Gastroesophageal sphincter (tissue), 4 donors: ENCODE measurements around the gene L3MBTL4. TPM values are rescaled to one million over a fixed set of nuclear protein-coding genes. Genes with fewer than 3 reads are reported as not detected.

Source experiments
- ATAC-seq: fragments of 150-250 bp; one replicate; pipeline ENCODE4 v1.9.1; 2016; ENCODE audit warnings: mild to moderate bottlenecking, moderate library complexity
- H3K27ac ChIP-seq, 4 donors: fragments of 200-600 bp; sonication (generic) in 3 of 4; 1 replicate in 3 of 4; 2 replicates in 1 of 4; pipeline ENCODE4 v1.5.1; 2016 to 2019
- H3K27me3 ChIP-seq: fragments of 200-600 bp; sonication (generic); one replicate; pipeline ENCODE4 v1.5.1; 2019
- H3K36me3 ChIP-seq, 2 donors: fragments of 200-600 bp; sonication (generic); one replicate each; pipeline ENCODE4 v1.5.1; 2019; ENCODE audit warnings: control low read depth in 1 of 2
- H3K4me1 ChIP-seq, 3 donors: fragments of 200-600 bp; sonication (generic); 1 replicate in 2 of 3; 2 replicates in 1 of 3; pipeline ENCODE4 v1.5.1; 2016 to 2019; ENCODE audit warnings: control low read depth in 2 of 3
- H3K4me3 ChIP-seq, 2 donors: fragments of 200-600 bp; sonication (generic); one replicate each; pipeline ENCODE4 v1.5.1; 2019; ENCODE audit warnings: mild to moderate bottlenecking in 1 of 2, moderate library complexity in 1 of 2
- H3K9me3 ChIP-seq, 3 donors: fragments of 200-600 bp; sonication (generic); one replicate each; pipeline ENCODE4 v1.5.1; 2017 to 2019; ENCODE audit warnings: control low read depth in 2 of 3
- CTCF ChIP-seq, 4 experiments: fragments of 200-600 bp in 2 of 4; fragments of 450-650 bp in 2 of 4; sonication (generic) in 1 of 4; IDR thresholded peaks; one replicate each; pipeline ENCODE4 v1.5.1; 2017 to 2019; ENCODE audit warnings: antibody characterized with exemption in 4 of 4, mild to moderate bottlenecking in 2 of 4, moderate library complexity in 2 of 4
- EP300 ChIP-seq: sonication (generic); formaldehyde crosslinking; IDR thresholded peaks from one replicate; pipeline ENCODE4 v1.6.1; 2017; ENCODE audit warnings: antibody characterized with exemption, mild to moderate bottlenecking
- POLR2A ChIP-seq, 2 donors: fragments of 450-650 bp; IDR thresholded peaks; one replicate each; pipeline ENCODE4 v1.6.1; 2017; ENCODE audit warnings: antibody characterized with exemption in 2 of 2, mild to moderate bottlenecking in 2 of 2, moderate library complexity in 1 of 2
- POLR2AphosphoS5 ChIP-seq: sonication (generic); formaldehyde crosslinking; IDR thresholded peaks from one replicate; pipeline ENCODE4 v1.6.1; 2017; ENCODE audit warnings: antibody characterized with exemption
- WGBS, 2 donors: methylation state at CpG; one replicate each; pipeline ENCODE4 v1.1.5; 2018; ENCODE audit warnings: low coverage in 1 of 2; 5-methylcytosine and 5-hydroxymethylcytosine counted together
- total RNA-seq, 4 donors: library from RNA; depleted of rRNA; stranded (reverse); fragments of >200 nt; gene quantifications; one replicate each; pipeline ENCODE4 v1.1.0, GENCODE V29; 2016

The L3MBTL4 gene
- total RNA-seq, 4 donors from 2014 or later, result 0.46 to 8.1 (median 4.9) TPM

GRCh38 chr18:6357668-6358067, 57.0 kb downstream of the L3MBTL4 start:
- TF ChIP-seq POLR2A (IDR thresholded peaks at IDR 0.05) (no peak), POLR2AphosphoS5 (no peak)
- WGBS, 2 donors, result 68 to 72% methylated on average over 5 of the region's 5 CpGs
- Histone ChIP-seq H3K27me3 (no peaks in the 10 kb centered on the region), H3K4me3 (no peak overlapping the region), H3K4me1 (no peaks in the 10 kb centered on the region), H3K36me3 (no peaks in the 10 kb centered on the region), H3K9me3 (no peaks in the 10 kb centered on the region), H3K27ac (no peak overlapping the region)
- ATAC-seq, result no peak

- 83 to 85% methylated on average over 7 to 9 of the region's 9 CpGs for WGBS, 2 donors
- no peaks in the 10 kb centered on the region for H3K9me3 ChIP-seq
- no peak overlapping the region for H3K27ac ChIP-seq
- H3K36me3 ChIP-seq, result no peaks in the 10 kb centered on the region
- no peak overlapping the region for H3K4me3 ChIP-seq
- H3K4me1 ChIP-seq, result no peaks in the 10 kb centered on the region
- H3K27me3 ChIP-seq, result no peaks in the 10 kb centered on the region
- TF ChIP-seq POLR2AphosphoS5, result no peak
- TF ChIP-seq EP300, result no peak
- no peak for TF ChIP-seq CTCF (IDR thresholded peaks at IDR 0.05)
- no peak for TF ChIP-seq POLR2A (IDR thresholded peaks at IDR 0.05)
- ATAC-seq, result no peak
Measured at GRCh38 chr18:6355789-6356589, 58.7 kb downstream of the L3MBTL4 start.

GRCh38 chr18:6352275-6352674, 62.4 kb downstream of the L3MBTL4 start:
- Histone ChIP-seq H3K27me3 (no peaks in the 10 kb centered on the region), H3K9me3 (peaks cover 0 to 6% (median 0%) of the 10 kb centered on the region in 3 donors), H3K4me1 (no peaks in the 10 kb centered on the region), H3K36me3 (no peaks in the 10 kb centered on the region), H3K4me3 (no peak overlapping the region), H3K27ac (no peak overlapping the region)
- no peak for ATAC-seq
- TF ChIP-seq EP300, result no peak
- TF ChIP-seq CTCF (IDR thresholded peaks at IDR 0.05), result no peak
- no peak for TF ChIP-seq POLR2A (IDR thresholded peaks at IDR 0.05)
- TF ChIP-seq POLR2AphosphoS5, result no peak

- no peak for ATAC-seq
- Histone ChIP-seq H3K9me3 (peaks cover 0 to 20% (median 0%) of the 10 kb centered on the region in 3 donors), H3K36me3 (no peaks in the 10 kb centered on the region), H3K27ac (no peak overlapping the region), H3K4me3 (no peak overlapping the region), H3K27me3 (no peaks in the 10 kb centered on the region), H3K4me1 (no peaks in the 10 kb centered on the region)
- TF ChIP-seq POLR2AphosphoS5 (no peak), CTCF (IDR thresholded peaks at IDR 0.05) (no peak), EP300 (no peak), POLR2A (IDR thresholded peaks at IDR 0.05) (no peak)
- 70 to 75% methylated on average over 1 to 2 of the region's 2 CpGs for WGBS, 2 donors
Measured at GRCh38 chr18:6342990-6343389, 71.7 kb downstream of the L3MBTL4 start.

- ATAC-seq, result no peak
- Histone ChIP-seq H3K27ac (no peak overlapping the region), H3K27me3 (no peaks in the 10 kb centered on the region), H3K4me1 (no peaks in the 10 kb centered on the region), H3K4me3 (no peak overlapping the region), H3K9me3 (peaks cover 0 to 20% (median 0%) of the 10 kb centered on the region in 3 donors), H3K36me3 (no peaks in the 10 kb centered on the region)
- TF ChIP-seq CTCF (IDR thresholded peaks at IDR 0.05), result no peak
- no peak for TF ChIP-seq EP300
- TF ChIP-seq POLR2AphosphoS5, result no peak
- TF ChIP-seq POLR2A (IDR thresholded peaks at IDR 0.05), result no peak
Measured at GRCh38 chr18:6341709-6342108, 73.0 kb downstream of the L3MBTL4 start.
